A673 (cell line): ENCODE results near the gene MAG.

Experiments
- CTCF ChIP-seq: fragments of 300-800, 200-600 bp; sonication (generic); conservative IDR thresholded peaks from 2 replicates; pipeline ENCODE4 v1.5.1; 2017; ENCODE audit warnings: low read depth, mild to moderate bottlenecking, antibody characterized with exemption, low read length, moderate library complexity, mixed read lengths
- EZH2 ChIP-seq: fragments of 200-600 bp; sonication (generic); IDR thresholded peaks from 2 replicates; pipeline ENCODE4 v1.6.1; 2017; ENCODE audit warnings: borderline replicate concordance, low read depth, mild to moderate bottlenecking, mixed read lengths, antibody characterized with exemption, low read length; ENCODE audit not compliant: poor library complexity, severe bottlenecking

- TF ChIP-seq CTCF (no peak), EZH2 (no peak)
Observed at GRCh38 chr19:35267818-35268535, 24.0 kb upstream of the MAG start.
